B cell (primary cell): ENCODE results near the gene MAP7D3.

Experiments
- CTCF ChIP-seq: fragments of 200-600 bp; IDR thresholded peaks from one replicate; pipeline ENCODE4 v1.8.0; 2022; ENCODE audit warnings: antibody characterized with exemption, mild to moderate bottlenecking
- EZH2 ChIP-seq: IDR thresholded peaks from 2 replicates; pipeline ENCODE4 v1.6.1; 2012; ENCODE audit warnings: borderline replicate concordance, low read depth, mild to moderate bottlenecking, moderate library complexity, low read length; ENCODE audit not compliant: insufficient read depth, poor library complexity, severe bottlenecking

- TF ChIP-seq CTCF (no peak), EZH2 (no peak)
These were observed 74.8 kb downstream of the MAP7D3 start for GRCh38 chrX:136176399-136176825.
